Kidney (tissue), 14 donors: ENCODE measurements around the gene ASCC3. TPM values are rescaled to one million over a fixed set of nuclear protein-coding genes. Genes with fewer than 3 reads are reported as not detected.
"Not testable (repeated sequence)": the region's sequence is repeated elsewhere in the genome, so short reads cannot be mapped to it uniquely, and the experiment has no call there.

ENCODE experiments used
- DNase-seq, 5 donors: peaks; one replicate each; pipeline ENCODE4 v3.0.0-alpha.2; 2013 to 2020
- FAIRE-seq: peaks from 2 replicates; lab custom pipeline; 2012; peaks lifted over from hg19 to GRCh38; lab: Jason Lieb, UNC
- H3K27ac ChIP-seq, 2 donors: one replicate each; pipeline ENCODE4 v1.7.0; 2013; ENCODE audit warnings: low read depth in 2 of 2, low read length in 2 of 2, inconsistent platforms in 1 of 2
- H3K27me3 ChIP-seq: one replicate; pipeline ENCODE4 v1.7.1; 2013; ENCODE audit warnings: low read length, inconsistent platforms; ENCODE audit not compliant: control insufficient read depth, insufficient read depth
- H3K36me3 ChIP-seq, 3 donors: one replicate each; pipeline versions ENCODE4 v1.7.0 to v1.7.1; 2013; ENCODE audit warnings: low read length in 3 of 3, control low read depth in 1 of 3, inconsistent platforms in 1 of 3; ENCODE audit not compliant: insufficient read depth in 3 of 3, control insufficient read depth in 2 of 3
- H3K4me1 ChIP-seq, 3 donors: one replicate each; pipeline versions ENCODE4 v1.7.0 to v1.7.1; 2013; ENCODE audit warnings: low read length in 3 of 3, inconsistent platforms in 1 of 3, low read depth in 1 of 3; ENCODE audit not compliant: control insufficient read depth in 2 of 3, insufficient read depth in 2 of 3
- H3K4me3 ChIP-seq, 3 donors: one replicate each; pipeline versions ENCODE4 v1.7.0 to v1.8.1; 2013; ENCODE audit warnings: low read length in 3 of 3, control low read depth in 1 of 3, inconsistent platforms in 1 of 3
- H3K9ac ChIP-seq, 3 donors: one replicate each; pipeline versions ENCODE4 v1.7.0 to v1.7.1; 2013; ENCODE audit warnings: low read length in 3 of 3, control low read depth in 1 of 3, inconsistent platforms in 1 of 3
- H3K9me3 ChIP-seq, 3 donors: one replicate each; pipeline versions ENCODE4 v1.7.0 to v1.7.1; 2013; ENCODE audit warnings: low read length in 3 of 3, control low read depth in 1 of 3, inconsistent platforms in 1 of 3; ENCODE audit not compliant: control insufficient read depth in 2 of 3, insufficient read depth in 1 of 3
- CTCF ChIP-seq: IDR thresholded peaks from 3 replicates; pipeline ENCODE4 v1.5.1; 2012; ENCODE audit warnings: mild to moderate bottlenecking, moderate library complexity, borderline replicate concordance; ENCODE audit not compliant: insufficient read depth; ENCODE audit errors: extremely low read depth
- intact Hi-C: fragments of 100-400 bp; cut with DNase I; formaldehyde crosslinking; loops from one replicate; pipeline ENCODE4 v1.11.1; 2022
- polyA plus RNA-seq: library from polyadenylated mRNA; stranded (reverse); fragments of 350-450 nt; fragmentation: Illumina TruSeq; extraction: RNeasy Lipid Tissue Mini Kit (QIAGEN cat#74804); gene quantifications from one replicate; pipeline ENCODE4 v1.2.3, GENCODE V29; 2014; ENCODE audit warnings: low read depth, low replicate concordance; ENCODE audit not compliant: insufficient read depth
- total RNA-seq: library from RNA; stranded (reverse); fragmentation: NEBNext Ultra II Directional; extraction: Animal tissue kit (Norgen Biotek cat#: 25700); gene quantifications from one replicate; pipeline ENCODE4 v1.2.1, GENCODE V29; 2021
- donor health status: control.
- donor health status: control.
- donor health status: control.
- donor health status: control.
- donor health status: control.
- donor health status: DM: yes; HTN: yes; CAD: no.
- donor health status: Normal renal cell carcinoma (clear cell type).

The ASCC3 gene
- total and polyA plus RNA-seq, 2 donors from 2014 or later: 7.7 to 31.7 TPM

DNA sequence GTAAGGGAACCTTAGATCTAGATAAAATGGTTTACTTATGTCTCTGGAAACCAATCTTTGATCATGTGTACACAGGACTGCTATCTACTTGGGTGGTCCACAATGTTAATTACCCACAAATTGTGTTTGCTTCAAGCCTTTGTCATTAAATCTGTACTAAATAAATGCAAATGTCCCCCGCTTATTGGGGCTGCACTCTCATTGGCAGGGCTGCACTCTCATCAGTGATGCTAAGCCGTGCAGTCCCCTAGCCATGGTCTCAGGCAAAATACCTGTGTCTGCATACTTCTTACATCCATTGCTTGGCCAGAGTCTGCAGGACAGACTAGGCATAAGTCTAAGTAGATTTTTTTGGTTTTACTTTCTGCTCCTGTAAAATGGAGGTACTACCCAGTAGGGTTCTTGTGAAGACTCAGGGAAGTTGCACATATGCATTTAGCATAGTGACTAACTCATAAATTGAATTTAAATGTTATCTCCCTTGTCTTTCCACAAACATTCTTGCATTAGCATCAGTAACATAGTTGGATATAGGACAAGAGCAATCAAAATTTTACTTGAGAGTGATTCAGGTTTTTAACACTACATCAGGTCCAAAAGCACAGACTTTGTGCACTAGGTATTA lies 117.4 kb downstream of the ASCC3 start:
- intact Hi-C loops: no loop called here
- H3K36me3 ChIP-seq: peaks cover 0 to 3% (median 3%) of the 10 kb centered on the region in 3 donors
- no peak overlapping the region for H3K4me3 ChIP-seq
- no peak overlapping the region for H3K27ac ChIP-seq
- FAIRE-seq: no peak
- H3K4me1 ChIP-seq: no peaks in the 10 kb centered on the region
- H3K27me3 ChIP-seq: no peaks in the 10 kb centered on the region
- DNase-seq: no peak
- no peak for TF ChIP-seq CTCF
- no peak overlapping the region for H3K9ac ChIP-seq
- H3K9me3 ChIP-seq: no peaks in the 10 kb centered on the region

- TF ChIP-seq CTCF: no peak
- no peak overlapping the region for H3K27ac ChIP-seq
- H3K27me3 ChIP-seq: no peaks in the 10 kb centered on the region
- H3K4me1 ChIP-seq: no peaks in the 10 kb centered on the region
- H3K36me3 ChIP-seq: peaks cover 0 to 3% (median under 1%) of the 10 kb centered on the region in 3 donors
- no peaks in the 10 kb centered on the region for H3K9me3 ChIP-seq
- H3K4me3 ChIP-seq: no peak overlapping the region
- no peak overlapping the region for H3K9ac ChIP-seq
- intact Hi-C loops: no loop called here
- no peak for FAIRE-seq
- DNase-seq: no peak
Measured at GRCh38 chr6:100761841-100762240, 119.3 kb downstream of the ASCC3 start.

DNA sequence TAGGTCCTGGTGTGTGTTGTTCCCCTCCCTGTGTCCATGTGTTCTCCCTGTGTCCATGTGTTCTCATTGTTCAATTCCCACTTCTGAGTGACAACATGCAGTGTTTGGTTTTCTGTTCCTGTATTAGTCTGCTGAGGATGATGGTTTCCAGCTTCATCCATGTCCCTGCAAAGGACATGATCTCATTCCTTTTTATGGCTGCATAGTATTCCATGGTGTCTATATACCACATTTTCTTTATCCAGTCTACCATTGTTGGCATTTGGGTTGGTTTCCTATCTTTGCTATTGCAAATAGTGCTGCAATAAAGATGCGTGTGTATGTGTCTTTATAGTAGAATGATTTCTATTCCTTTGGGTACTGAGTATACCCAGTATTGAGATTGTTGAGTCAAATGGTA lies 122.7 kb downstream of the ASCC3 start:
- H3K36me3 ChIP-seq, intact Hi-C loops, FAIRE-seq, H3K4me1 ChIP-seq, DNase-seq, H3K27me3 ChIP-seq, H3K27ac ChIP-seq, H3K4me3 ChIP-seq, H3K9ac ChIP-seq, H3K9me3 ChIP-seq: not testable (repeated sequence)

DNA sequence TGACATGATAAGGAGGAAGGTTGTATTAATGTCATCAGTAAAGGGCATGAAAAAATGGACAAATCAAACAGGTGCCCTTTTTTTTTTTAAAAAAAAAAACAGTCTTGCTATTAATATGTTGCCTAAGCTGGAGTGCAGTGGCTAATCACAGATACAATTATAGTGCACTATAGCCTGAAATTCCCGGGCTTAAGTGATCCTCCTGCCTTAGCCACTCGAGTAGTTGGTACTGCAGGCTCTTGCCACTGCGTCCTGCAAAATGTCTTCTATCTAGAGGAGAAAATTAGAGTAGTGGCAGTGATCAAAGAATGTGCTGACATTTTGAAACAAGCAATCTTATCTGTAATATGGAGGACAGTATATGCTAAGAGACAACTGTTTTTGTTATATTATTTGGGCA lies 127.7 kb downstream of the ASCC3 start:
- DNase-seq (no peak), FAIRE-seq (no peak)
- no peak overlapping the region for H3K9ac ChIP-seq
- no peaks in the 10 kb centered on the region for H3K4me1 ChIP-seq
- H3K9me3 ChIP-seq: no peaks in the 10 kb centered on the region
- H3K36me3 ChIP-seq: no peaks in the 10 kb centered on the region
- no peaks in the 10 kb centered on the region for H3K27me3 ChIP-seq
- no peak overlapping the region for H3K4me3 ChIP-seq
- TF ChIP-seq CTCF: no peak
- no peak overlapping the region for H3K27ac ChIP-seq
- intact Hi-C loops: no loop called here
